ENCODE data around the gene RPS3. TPM values are rescaled to one million over a fixed set of nuclear protein-coding genes. Genes with fewer than 3 reads are reported as not detected.

Gene RPS3
- total and polyA plus RNA-seq, 9 of the 15 experiments (the other 6 are each of a cell fraction or from before 2014, with no cell fraction given): 2,700 to 5,771 (median 3,679) TPM

DNA sequence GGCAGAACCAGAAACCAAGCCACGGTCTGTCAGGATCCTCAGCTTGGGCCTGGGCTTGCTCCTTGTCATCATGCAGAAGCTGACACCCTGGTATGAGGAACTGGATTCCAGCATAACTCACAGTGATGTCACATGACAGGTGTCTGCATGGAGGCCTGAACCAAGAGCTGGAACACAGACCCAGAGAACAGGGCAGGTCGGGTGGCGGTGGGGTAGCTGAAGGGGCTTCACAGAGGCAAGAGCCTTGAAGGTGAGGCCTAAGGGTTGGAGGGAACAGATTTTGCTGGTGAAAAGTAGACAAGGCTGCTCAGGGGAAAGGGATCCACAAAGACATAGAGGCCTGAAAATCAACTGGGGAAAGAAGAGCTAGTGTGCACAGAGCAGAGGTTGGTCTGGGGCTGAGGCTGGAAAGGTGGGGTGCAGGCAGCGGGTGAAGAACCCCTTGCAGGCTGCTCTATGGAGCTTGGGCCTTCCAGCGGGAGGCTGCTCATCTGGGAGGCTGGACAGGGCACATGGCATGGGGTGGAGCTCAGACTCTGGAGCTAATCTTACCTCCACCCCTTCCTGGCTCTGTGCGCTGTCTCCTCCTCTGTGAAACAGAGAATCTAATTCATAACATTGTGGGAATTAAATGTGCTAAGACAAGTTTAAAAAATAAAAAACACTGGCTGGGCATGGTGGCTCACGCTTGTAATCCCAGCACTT lies 18.4 kb upstream of the RPS3 start (continued):
- TF ChIP-seq ETS2 (tag; IDR thresholded peaks at IDR 0.05; ENCODE audit: borderline replicate concordance, poor library complexity, severe bottlenecking) (no peak), PYGO2 (tag; IDR thresholded peaks at IDR 0.05) (no peak), TEAD1 (CRISPR knock-in tag; IDR thresholded peaks at IDR 0.05) (peak; percentile 63 to 93; a peak in 3 of 4 replicates), TOE1 (IDR thresholded peaks at IDR 0.05; ENCODE audit: borderline replicate concordance) (peak; percentile 77; the same call in 1 of the 2 replicates), TOE1 (CRISPR knock-in tag; IDR thresholded peaks at IDR 0.05; ENCODE audit: borderline replicate concordance, low read depth) (no peak), NKRF (IDR thresholded peaks at IDR 0.05; ENCODE audit: borderline replicate concordance) (no peak), MCM3 (IDR thresholded peaks at IDR 0.05) (no peak), PHB (CRISPR knock-in tag; IDR thresholded peaks at IDR 0.05) (no peak), SUPT5H (IDR thresholded peaks at IDR 0.05) (no peak), RBBP5 (IDR thresholded peaks at IDR 0.05; ENCODE audit: borderline replicate concordance, insufficient read depth, low read length, poor library complexity, severe bottlenecking) (no peak), MYC (IDR thresholded peaks at IDR 0.05; ENCODE audit: low read depth, low read length) (no peak), MYC (CRISPR knock-in tag; IDR thresholded peaks at IDR 0.05; ENCODE audit: borderline replicate concordance, low read depth) (no peak), JUND (IDR thresholded peaks at IDR 0.05; ENCODE audit: borderline replicate concordance, low read depth, low read length) (no peak), JUND (tag; IDR thresholded peaks at IDR 0.05; ENCODE audit: borderline replicate concordance, low read depth, low read length) (no peak), ZNF212 (CRISPR knock-in tag; IDR thresholded peaks at IDR 0.05) (no peak), MXI1 (IDR thresholded peaks at IDR 0.05; ENCODE audit: low read depth, low read length) (no peak), THAP12 (CRISPR knock-in tag; IDR thresholded peaks at IDR 0.05) (no peak), HDAC1 (IDR thresholded peaks at IDR 0.05) (no peak), CTCF (IDR thresholded peaks at IDR 0.05 in 2 of 3, conservative IDR thresholded peaks at IDR 0.05 in 1 of 3; ENCODE audit: insufficient read depth in 2 of 3, low read depth in 1 of 3, low read length in 3 of 3) (no peak), SIX5 (IDR thresholded peaks at IDR 0.05; ENCODE audit: borderline replicate concordance in 1 of 2, insufficient read depth in 1 of 2, low read depth in 1 of 2, low read length in 2 of 2) (no peak), IFI16 (CRISPR knock-in tag; IDR thresholded peaks at IDR 0.05) (no peak), LEF1 (IDR thresholded peaks at IDR 0.05) (no peak), MEIS2 (IDR thresholded peaks at IDR 0.05; ENCODE audit: partially characterized antibody) (peak; percentile 64)

All from K562 (cell line).